Measurements from ENCODE around the gene GFRA1. TPM values are rescaled to one million over a fixed set of nuclear protein-coding genes. Genes with fewer than 3 reads are reported as not detected.

GFRA1 gene
- total RNA-seq, 2 experiments from 2014 or later = not detected

Other genes with a start within 250 kb of the GFRA1 start
- gene CCDC172, start 51.2 kb upstream of the GFRA1 start, total RNA-seq (2014; rRNA removed; shearing (Covaris generic)) = not detected in 2 replicates
- gene CCDC172, start 51.2 kb upstream of the GFRA1 start, total RNA-seq (2022) = not detected in 2 replicates
- not detected in 2 replicates for gene PNLIPRP3, start 154.6 kb upstream of the GFRA1 start, total RNA-seq (2014; rRNA removed; shearing (Covaris generic))
- not detected in 2 replicates for gene PNLIPRP3, start 154.6 kb upstream of the GFRA1 start, total RNA-seq (2022)